KMS-11 (cell line): ENCODE measurements around the gene PDE8B.

Source experiments
- H2AFZ ChIP-seq: fragments of 200-600 bp; sonication (generic); 2 replicates; pipeline ENCODE4 v1.6.1; 2016; ENCODE audit warnings: antibody characterized with exemption, mixed run types, low read depth
- H3K27ac ChIP-seq: fragments of 200-600 bp; sonication (generic); 2 replicates; pipeline ENCODE4 v1.6.1; 2016; ENCODE audit warnings: mild to moderate bottlenecking, mixed run types
- H3K27me3 ChIP-seq: fragments of 200-600 bp; sonication (generic); 2 replicates; pipeline ENCODE4 v1.6.1; 2017; ENCODE audit warnings: mild to moderate bottlenecking, low read depth, mixed run types, moderate library complexity; ENCODE audit not compliant: insufficient read depth
- H3K36me3 ChIP-seq: fragments of 200-600 bp; sonication (generic); 2 replicates; pipeline ENCODE4 v1.6.1; 2017; ENCODE audit warnings: mild to moderate bottlenecking, mixed run types; ENCODE audit not compliant: insufficient read depth
- H3K4me1 ChIP-seq: fragments of 200-600 bp; sonication (generic); 2 replicates; pipeline ENCODE4 v1.6.1; 2016; ENCODE audit warnings: mild to moderate bottlenecking, low read depth, mixed run types; ENCODE audit not compliant: poor library complexity, severe bottlenecking
- H3K4me2 ChIP-seq: fragments of 200-600 bp; sonication (generic); 2 replicates; pipeline ENCODE4 v1.7.0; 2016; ENCODE audit warnings: mild to moderate bottlenecking, mixed run types
- H3K4me3 ChIP-seq: fragments of 200-600 bp; sonication (generic); IDR thresholded peaks from 2 replicates; pipeline ENCODE4 v1.6.1; 2017; ENCODE audit warnings: low read depth, low read length, mixed read lengths; ENCODE audit not compliant: insufficient read depth
- H3K79me2 ChIP-seq: fragments of 200-600 bp; sonication (generic); 2 replicates; pipeline ENCODE4 v1.6.1; 2016; ENCODE audit warnings: low read depth, mixed run types; ENCODE audit not compliant: insufficient read depth
- H3K9ac ChIP-seq: fragments of 200-600 bp; sonication (generic); 2 replicates; pipeline ENCODE4 v1.6.1; 2016; ENCODE audit warnings: mild to moderate bottlenecking, mixed run types
- H4K20me1 ChIP-seq: fragments of 200-600 bp; sonication (generic); 2 replicates; pipeline ENCODE4 v1.6.1; 2016; ENCODE audit warnings: mild to moderate bottlenecking, mixed run types; ENCODE audit not compliant: insufficient read depth
- CTCF ChIP-seq: fragments of 200-600 bp; sonication (generic); conservative IDR thresholded peaks from 2 replicates; pipeline ENCODE4 v1.6.1; 2017; ENCODE audit warnings: low read depth, mild to moderate bottlenecking, antibody characterized with exemption, low read length, moderate library complexity, mixed read lengths

PDE8B gene, protein sequence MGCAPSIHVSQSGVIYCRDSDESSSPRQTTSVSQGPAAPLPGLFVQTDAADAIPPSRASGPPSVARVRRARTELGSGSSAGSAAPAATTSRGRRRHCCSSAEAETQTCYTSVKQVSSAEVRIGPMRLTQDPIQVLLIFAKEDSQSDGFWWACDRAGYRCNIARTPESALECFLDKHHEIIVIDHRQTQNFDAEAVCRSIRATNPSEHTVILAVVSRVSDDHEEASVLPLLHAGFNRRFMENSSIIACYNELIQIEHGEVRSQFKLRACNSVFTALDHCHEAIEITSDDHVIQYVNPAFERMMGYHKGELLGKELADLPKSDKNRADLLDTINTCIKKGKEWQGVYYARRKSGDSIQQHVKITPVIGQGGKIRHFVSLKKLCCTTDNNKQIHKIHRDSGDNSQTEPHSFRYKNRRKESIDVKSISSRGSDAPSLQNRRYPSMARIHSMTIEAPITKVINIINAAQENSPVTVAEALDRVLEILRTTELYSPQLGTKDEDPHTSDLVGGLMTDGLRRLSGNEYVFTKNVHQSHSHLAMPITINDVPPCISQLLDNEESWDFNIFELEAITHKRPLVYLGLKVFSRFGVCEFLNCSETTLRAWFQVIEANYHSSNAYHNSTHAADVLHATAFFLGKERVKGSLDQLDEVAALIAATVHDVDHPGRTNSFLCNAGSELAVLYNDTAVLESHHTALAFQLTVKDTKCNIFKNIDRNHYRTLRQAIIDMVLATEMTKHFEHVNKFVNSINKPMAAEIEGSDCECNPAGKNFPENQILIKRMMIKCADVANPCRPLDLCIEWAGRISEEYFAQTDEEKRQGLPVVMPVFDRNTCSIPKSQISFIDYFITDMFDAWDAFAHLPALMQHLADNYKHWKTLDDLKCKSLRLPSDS

DNA sequence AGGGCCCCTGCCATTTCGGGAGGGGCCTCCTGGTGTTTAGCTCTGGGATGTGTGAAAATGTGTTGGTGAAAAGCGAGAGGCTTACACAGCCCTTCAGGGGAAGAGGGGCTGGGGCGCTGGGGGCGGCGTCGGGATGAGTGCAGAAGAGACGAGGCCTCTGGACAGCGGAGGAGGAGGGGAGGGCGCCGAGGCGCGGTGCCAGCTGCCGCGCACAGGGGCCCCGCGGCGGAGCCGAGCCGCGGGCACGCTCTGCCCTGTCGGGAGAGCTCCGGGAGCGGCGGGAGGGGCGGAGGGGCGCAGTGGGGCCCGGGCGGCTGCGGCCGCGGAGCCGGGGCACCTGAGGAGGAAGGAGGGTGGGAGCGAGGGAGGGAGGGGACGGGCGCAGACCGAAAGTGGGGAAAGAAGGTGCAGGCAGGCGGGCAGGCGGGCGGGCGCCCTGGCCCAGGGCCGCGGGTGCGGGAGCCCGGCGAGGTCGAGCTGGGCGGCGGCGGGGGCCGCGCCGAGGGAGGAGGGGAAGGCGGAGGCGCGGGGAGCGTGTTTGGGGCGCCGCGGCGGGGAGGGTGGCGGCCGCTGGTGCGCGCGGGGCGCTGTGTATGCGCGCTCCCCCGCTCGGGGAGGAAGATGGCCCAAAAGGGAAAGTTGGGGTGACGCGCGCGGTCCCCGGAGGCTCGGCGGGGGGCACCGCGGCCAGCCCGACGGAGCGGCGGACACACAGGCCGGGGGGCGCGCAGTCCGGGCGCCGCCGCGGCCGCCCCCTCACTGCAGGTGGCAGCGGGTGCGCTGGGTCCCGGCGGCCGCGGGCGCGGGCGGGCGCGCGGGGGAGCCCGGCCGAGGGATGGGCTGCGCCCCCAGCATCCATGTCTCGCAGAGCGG, at the start of gene PDE8B:
Gene PDE8B (plus strand): TSS at position 590 of the 873 bp plus-strand sequence. CDS start 246 bp downstream, at position 836.
- Histone ChIP-seq H3K4me1 (no peaks in the 10 kb centered on the region), H3K9ac (no peak within 1 kb of the TSS), H3K27me3 (no peaks in the 10 kb centered on the region; the same call in 1 of the 2 replicates), H3K4me3 (no peak within 1 kb of the TSS), H3K4me2 (no peak within 1 kb of the TSS), H4K20me1 (no peaks in the 10 kb centered on the region), H3K27ac (no peak within 1 kb of the TSS), H3K79me2 (no peaks in the 10 kb centered on the region), H3K36me3 (no peaks in the 10 kb centered on the region), H2AFZ (no peak within 1 kb of the TSS; the same call in 1 of the 2 replicates)
- TF ChIP-seq CTCF = no peak

DNA sequence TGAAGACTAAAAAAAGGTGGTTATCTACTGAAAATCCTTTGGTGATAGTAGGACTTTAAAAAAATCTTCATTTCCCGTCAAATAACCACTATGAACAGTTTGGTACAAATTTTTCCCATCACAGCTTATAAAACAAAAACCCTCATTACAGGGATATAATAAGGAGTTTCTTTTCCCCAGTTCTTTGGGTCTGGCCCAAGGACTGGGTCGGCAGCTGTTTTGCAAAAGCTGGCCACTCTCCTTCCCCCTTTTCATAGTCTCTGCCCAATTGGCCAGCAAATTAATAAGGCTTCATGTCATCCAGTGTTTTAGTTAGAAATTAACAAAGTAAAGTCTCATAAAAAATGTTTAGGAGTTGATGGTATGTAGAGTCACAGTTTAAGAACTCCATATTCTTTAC, 47.0 kb upstream of the PDE8B start:
- TF ChIP-seq CTCF = no peak
- H3K4me2 ChIP-seq = no peak overlapping the region
- H2AFZ ChIP-seq = no peak overlapping the region
- no peaks in the 10 kb centered on the region for H3K27me3 ChIP-seq
- H3K4me1 ChIP-seq = no peaks in the 10 kb centered on the region
- no peaks in the 10 kb centered on the region for H3K79me2 ChIP-seq
- no peaks in the 10 kb centered on the region for H3K36me3 ChIP-seq
- H3K9ac ChIP-seq = no peak overlapping the region
- H4K20me1 ChIP-seq = no peaks in the 10 kb centered on the region
- H3K27ac ChIP-seq = no peak overlapping the region
- H3K4me3 ChIP-seq = no peak overlapping the region

DNA sequence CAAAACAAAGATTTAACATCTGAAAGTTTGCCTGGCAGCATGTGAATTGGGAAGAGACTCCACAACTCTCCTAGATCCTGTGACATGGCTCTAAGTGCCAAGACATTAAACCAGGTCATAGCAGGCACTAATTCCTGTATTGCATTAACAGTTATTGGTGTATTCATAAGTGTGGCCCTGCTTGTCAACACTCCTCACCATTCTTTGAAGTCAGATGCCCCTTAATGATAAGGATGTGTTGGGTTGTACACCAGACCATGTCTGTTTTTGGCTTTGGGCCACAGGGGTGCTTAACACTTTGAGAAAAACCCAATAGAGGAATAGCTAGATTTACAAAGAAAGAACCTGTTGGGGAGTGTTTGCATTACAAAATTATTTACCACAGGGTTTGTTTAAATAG, 43.4 kb upstream of the PDE8B start:
- H3K4me2 ChIP-seq = no peak overlapping the region
- no peaks in the 10 kb centered on the region for H4K20me1 ChIP-seq
- no peaks in the 10 kb centered on the region for H3K27me3 ChIP-seq
- no peak for TF ChIP-seq CTCF
- no peak overlapping the region for H3K27ac ChIP-seq
- H2AFZ ChIP-seq = no peak overlapping the region
- no peak overlapping the region for H3K4me3 ChIP-seq
- H3K79me2 ChIP-seq = no peaks in the 10 kb centered on the region
- no peaks in the 10 kb centered on the region for H3K4me1 ChIP-seq
- no peaks in the 10 kb centered on the region for H3K36me3 ChIP-seq
- H3K9ac ChIP-seq = no peak overlapping the region

DNA sequence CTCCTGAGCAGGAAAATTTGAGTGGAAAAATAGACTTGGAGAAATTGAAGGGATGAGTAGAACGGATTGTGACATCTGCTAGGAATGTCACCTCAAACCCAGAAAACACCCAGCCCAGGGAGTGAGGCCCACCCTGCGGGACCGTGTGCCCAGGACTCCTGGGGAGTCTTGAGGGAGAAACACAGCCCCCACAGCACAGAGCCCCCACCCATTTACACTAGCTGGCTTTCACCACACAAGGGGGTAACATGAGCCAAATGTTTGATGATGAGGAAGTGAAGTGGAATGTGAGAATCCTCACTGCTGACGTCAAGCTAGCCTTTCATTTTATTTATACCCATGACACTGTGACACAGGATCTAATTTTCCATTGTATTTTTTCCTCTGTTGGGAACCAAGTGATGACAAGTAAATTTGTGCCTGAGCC, 42.8 kb upstream of the PDE8B start:
- Histone ChIP-seq H3K27ac (no peak overlapping the region), H2AFZ (no peak overlapping the region), H3K36me3 (no peaks in the 10 kb centered on the region), H3K4me1 (no peaks in the 10 kb centered on the region), H3K4me3 (no peak overlapping the region), H4K20me1 (no peaks in the 10 kb centered on the region), H3K79me2 (no peaks in the 10 kb centered on the region), H3K27me3 (no peaks in the 10 kb centered on the region), H3K4me2 (no peak overlapping the region), H3K9ac (no peak overlapping the region)
- TF ChIP-seq CTCF = no peak
